Left hindlimb (tissue), 1 donor: ENCODE measurements around the gene EBLN1.
"Not testable (repeated sequence)": the region's sequence is repeated elsewhere in the genome, so short reads cannot be mapped to it uniquely, and the experiment has no call there.

Source experiments
- DNase-seq: peaks from one replicate; pipeline ENCODE4 v3.0.0-alpha.2; 2018

EBLN1 gene

GRCh38 chr10:22228167-22228938 lies 10.5 kb upstream of the EBLN1 start:
- DNase-seq, result no peak

- DNase-seq, result no peak
Measured at GRCh38 chr10:22226599-22226998, 8.8 kb upstream of the EBLN1 start.

- DNase-seq, result no peak
Measured at GRCh38 chr10:22222236-22223190, 4.7 kb upstream of the EBLN1 start.

GRCh38 chr10:22219308-22219707 lies 1.5 kb upstream of the EBLN1 start:
- DNase-seq, result no peak

GRCh38 chr10:22218448-22218847 lies 633 bp upstream of the EBLN1 start:
- DNase-seq, result no peak

GRCh38 chr10:22217084-22217483 lies 731 bp downstream of the EBLN1 start:
- not testable (repeated sequence) for DNase-seq

GRCh38 chr10:22210267-22210666 lies 7.5 kb downstream of the EBLN1 start:
- no peak for DNase-seq

- no peak for DNase-seq
Measured at GRCh38 chr10:22193945-22194344, 23.9 kb downstream of the EBLN1 start.

- DNase-seq, result no peak
Measured at GRCh38 chr10:22185586-22185985, 32.2 kb downstream of the EBLN1 start.

- no peak for DNase-seq
Measured at GRCh38 chr10:22183771-22184461, 33.9 kb downstream of the EBLN1 start.

GRCh38 chr10:22180724-22181123 lies 37.1 kb downstream of the EBLN1 start:
- no peak for DNase-seq

- no peak for DNase-seq
Measured at GRCh38 chr10:22174442-22174841, 43.4 kb downstream of the EBLN1 start.

GRCh38 chr10:22171131-22171530 lies 46.7 kb downstream of the EBLN1 start:
- DNase-seq, result no peak

- DNase-seq, result no peak
Measured at GRCh38 chr10:22170582-22170981, 47.2 kb downstream of the EBLN1 start.

GRCh38 chr10:22159979-22160378 lies 57.8 kb downstream of the EBLN1 start:
- DNase-seq, result no peak

- DNase-seq, result no peak
Measured at GRCh38 chr10:22159180-22159579, 58.6 kb downstream of the EBLN1 start.
